GM11168 (cell line): ENCODE measurements around the gene PLAAT5.

Experiments used
- in situ Hi-C: fragments of 300-500 bp; cut with MboI; formaldehyde crosslinking; loops from one replicate; pipeline ENCODE4 v1.12.0; 2022; ENCODE audit warnings: low sequenced_read_pairs; ENCODE audit not compliant: unreplicated experiment

PLAAT5 gene

GRCh38 chr11:63516109-63516508 lies 25.1 kb upstream of the PLAAT5 start:
- in situ Hi-C loops = no loop called here

GRCh38 chr11:63512816-63513215 lies 21.8 kb upstream of the PLAAT5 start:
- in situ Hi-C loops = no loop called here

- in situ Hi-C loops = no loop called here
Observed at GRCh38 chr11:63511048-63511748, 20.2 kb upstream of the PLAAT5 start.

GRCh38 chr11:63510360-63511047 lies 19.5 kb upstream of the PLAAT5 start:
- in situ Hi-C loops = no loop called here

GRCh38 chr11:63508745-63509144 lies 17.8 kb upstream of the PLAAT5 start:
- in situ Hi-C loops = no loop called here

- in situ Hi-C loops = no loop called here
Observed at GRCh38 chr11:63508009-63508408, 17.0 kb upstream of the PLAAT5 start.

- in situ Hi-C loops = no loop called here
Observed at GRCh38 chr11:63507511-63507910, 16.5 kb upstream of the PLAAT5 start.

- in situ Hi-C loops = no loop called here
Observed at GRCh38 chr11:63506876-63507275, 15.9 kb upstream of the PLAAT5 start.

- in situ Hi-C loops = no loop called here
Observed at GRCh38 chr11:63505857-63506528, 15.0 kb upstream of the PLAAT5 start, which contains the start of gene LGALS12. Gene LGALS12, plus strand, starts transcription at chr11:63506084. Its CDS starts 375 bp downstream, at chr11:63506459.

- in situ Hi-C loops = no loop called here
Observed at GRCh38 chr11:63504933-63505586, 14.1 kb upstream of the PLAAT5 start.

GRCh38 chr11:63504054-63504453 lies 13.1 kb upstream of the PLAAT5 start:
- in situ Hi-C loops = no loop called here

GRCh38 chr11:63503492-63503891 lies 12.5 kb upstream of the PLAAT5 start:
- in situ Hi-C loops = no loop called here

- in situ Hi-C loops = no loop called here
Observed at GRCh38 chr11:63502252-63502820, 11.4 kb upstream of the PLAAT5 start.

GRCh38 chr11:63501236-63501635 lies 10.3 kb upstream of the PLAAT5 start:
- in situ Hi-C loops = no loop called here

- in situ Hi-C loops = no loop called here
Observed at GRCh38 chr11:63499874-63500273, 8.9 kb upstream of the PLAAT5 start.

GRCh38 chr11:63494975-63495374 lies 4.0 kb upstream of the PLAAT5 start:
- in situ Hi-C loops = no loop called here

GRCh38 chr11:63493127-63493526 lies 2.2 kb upstream of the PLAAT5 start:
- in situ Hi-C loops = no loop called here

GRCh38 chr11:63492441-63492840 lies 1.5 kb upstream of the PLAAT5 start:
- in situ Hi-C loops = no loop called here

GRCh38 chr11:63491636-63492372 lies 837 bp upstream of the PLAAT5 start:
- in situ Hi-C loops = no loop called here

GRCh38 chr11:63491240-63491587 lies 247 bp upstream of the PLAAT5 start:
- in situ Hi-C loops = no loop called here
